HTERT RPE-1 (cell line): ENCODE data around the gene TRAK2.

ENCODE experiments used
- in situ Hi-C: fragments of 300-500 bp; cut with MboI; formaldehyde crosslinking; loops from 4 replicates; pipeline ENCODE4 v1.14.3; 2020; ENCODE audit warnings: low sequenced_read_pairs

TRAK2 gene

DNA sequence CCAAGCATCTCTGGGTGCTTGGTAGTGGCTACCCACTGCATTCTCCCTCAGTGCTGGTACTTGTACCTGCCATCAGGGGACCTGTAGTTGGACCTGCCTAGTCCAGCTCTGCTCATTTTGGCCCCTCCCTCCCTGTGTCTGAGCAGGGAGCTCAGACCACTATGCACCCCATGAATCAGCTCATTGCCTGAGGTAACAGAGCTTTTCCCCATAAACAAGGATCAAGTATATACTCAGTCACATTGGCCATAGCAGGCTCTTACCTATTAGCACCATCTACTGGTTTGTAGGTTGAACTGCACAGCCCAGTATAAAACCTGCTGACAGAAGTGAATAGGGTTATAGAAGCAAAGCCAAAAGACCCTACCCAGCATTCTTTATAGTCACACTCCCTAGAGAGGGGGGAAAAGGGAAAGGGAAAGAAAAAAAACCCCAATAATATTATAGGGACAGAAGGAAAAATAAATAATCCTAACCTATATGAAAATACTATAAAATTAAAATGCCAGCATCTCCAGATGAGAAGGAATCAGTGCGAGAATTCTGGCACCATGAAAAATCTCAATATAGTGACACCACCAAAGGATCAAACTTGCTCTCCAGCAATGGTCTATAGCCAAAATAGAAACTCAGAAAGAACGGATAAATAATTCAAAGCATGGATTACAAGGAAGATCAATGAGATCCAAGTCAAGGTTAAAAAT, 87.2 kb downstream of the TRAK2 start:
- in situ Hi-C loops, result no loop called here

DNA sequence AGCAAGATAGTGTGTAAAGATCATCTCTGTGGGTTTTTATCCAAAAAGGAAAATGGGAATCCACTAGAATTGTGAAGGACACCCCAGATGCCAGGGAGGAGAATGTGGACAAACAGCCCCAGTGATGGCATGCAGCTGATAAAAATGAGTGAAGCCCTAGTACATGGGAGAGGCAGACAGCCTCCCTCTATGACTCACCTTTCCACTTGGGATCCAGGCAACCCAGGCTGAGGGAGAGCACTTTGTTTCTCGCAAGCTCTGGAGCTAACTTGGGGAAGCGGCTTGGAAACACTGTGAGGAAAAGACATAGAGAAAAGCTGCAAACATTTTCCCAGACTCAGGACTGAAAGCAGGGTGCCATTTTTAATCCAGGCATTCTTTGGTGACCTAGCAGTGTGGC, 88.9 kb downstream of the TRAK2 start:
- in situ Hi-C loops, result no loop called here

DNA sequence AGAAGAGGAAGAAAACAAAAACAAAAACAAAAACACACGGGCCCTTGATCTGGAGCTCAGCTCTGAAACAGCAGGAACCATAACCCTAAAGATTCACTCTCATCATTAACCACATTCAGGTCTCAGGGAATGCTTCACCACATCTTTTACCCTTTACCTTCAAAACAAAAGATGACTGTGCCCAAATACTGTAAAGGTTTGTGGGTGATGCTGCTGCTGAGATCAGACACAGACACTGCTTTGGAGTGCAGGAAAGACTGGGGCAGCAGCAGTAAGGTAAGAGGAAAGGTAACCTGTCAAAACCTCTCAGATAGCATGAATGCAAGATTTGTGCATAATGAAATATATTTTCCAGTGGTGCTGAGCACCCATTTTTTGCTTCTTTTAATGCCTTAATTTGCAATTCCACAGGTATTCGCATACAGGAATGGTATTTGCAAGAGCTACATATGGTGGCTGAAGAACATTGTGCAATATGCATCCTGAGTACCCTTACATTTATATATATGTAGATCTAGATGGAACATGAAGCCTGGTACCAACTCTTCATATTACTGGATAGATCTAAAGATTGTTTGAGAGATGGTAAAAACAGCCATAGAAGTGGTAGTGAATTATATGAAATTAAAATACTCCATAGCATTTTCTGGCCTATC, 90.1 kb downstream of the TRAK2 start:
- in situ Hi-C loops, result no loop called here

DNA sequence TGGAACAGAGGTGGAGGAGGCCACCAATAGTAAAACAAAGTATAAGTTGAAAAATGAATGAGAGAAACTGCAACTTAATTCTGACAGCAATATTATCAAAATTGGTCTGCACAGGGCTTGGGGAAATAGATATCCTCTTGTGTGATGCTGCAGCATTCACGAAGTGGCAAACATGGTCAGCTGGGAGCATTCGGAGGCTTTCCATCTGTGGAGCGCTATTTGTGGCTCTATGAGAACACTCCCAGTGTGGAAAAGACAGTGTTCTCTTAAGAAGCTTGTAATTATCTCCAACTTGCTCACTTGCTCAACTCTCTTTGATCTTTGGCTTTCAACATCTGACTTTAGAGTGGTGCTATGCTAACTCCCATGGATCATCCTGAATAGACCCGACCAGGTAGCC, 91.0 kb downstream of the TRAK2 start:
- in situ Hi-C loops, result no loop called here

DNA sequence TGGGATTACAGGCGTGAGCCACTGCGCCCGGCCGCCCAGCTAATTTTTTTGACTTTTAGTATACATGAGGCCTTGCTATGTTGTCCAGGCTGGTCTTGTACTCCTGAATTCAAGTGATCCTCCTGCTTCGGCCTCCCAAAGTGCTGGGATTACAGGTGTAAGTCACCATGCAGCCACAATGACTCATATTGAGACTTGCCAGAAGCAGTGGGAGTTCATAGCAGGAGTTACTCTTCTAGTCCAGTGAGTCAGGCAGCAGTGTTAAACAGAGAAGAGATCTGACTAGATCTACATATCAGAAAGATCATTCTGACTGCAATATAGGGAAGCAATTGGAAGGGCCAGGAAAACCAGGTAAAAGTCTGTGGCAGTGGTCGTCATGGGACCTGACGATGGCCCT, 92.6 kb downstream of the TRAK2 start:
- in situ Hi-C loops, result no loop called here

DNA sequence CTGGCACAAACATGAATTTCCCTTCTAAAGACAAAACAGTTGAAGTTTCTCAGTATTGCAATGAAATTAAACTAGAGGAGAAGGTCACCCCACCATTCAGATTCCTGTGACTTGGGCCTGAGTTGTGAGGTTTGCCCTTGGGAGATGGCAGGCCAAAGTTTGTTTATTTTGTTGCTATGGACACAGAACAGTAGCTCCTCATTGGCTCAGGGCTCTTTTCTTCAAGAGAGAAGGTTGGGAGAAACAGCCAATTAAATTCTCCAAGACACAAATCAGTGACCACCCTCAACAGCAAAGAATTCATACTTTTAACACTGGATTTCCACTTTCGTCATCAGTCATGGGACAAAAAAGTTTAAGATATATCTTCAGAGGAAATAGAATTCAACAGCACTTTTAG, 94.0 kb downstream of the TRAK2 start, which contains the start of gene FLACC1:
Gene FLACC1, minus strand, starts transcription at position 125 of the 400 bp plus-strand sequence. CDS start 5,941 bp downstream, outside the sequence.
- in situ Hi-C loops, result no loop called here

DNA sequence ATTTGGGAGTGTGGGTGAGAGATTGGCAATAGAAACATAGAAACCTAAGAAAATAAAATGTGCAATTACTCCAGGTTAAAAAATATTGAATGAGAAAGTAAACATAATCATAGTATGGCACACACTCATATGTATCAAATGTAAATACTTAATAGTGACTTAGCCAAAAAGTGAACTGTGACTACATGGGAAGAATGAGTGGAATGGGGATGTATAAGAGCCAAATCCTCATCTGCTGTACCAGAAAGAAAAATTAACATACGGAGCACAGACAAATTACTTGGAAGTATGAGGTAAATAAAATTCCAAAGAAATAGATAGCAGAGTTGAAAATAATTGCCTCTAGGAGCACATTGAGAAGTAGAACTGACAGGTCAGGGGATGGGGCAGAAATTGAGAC, 98.1 kb downstream of the TRAK2 start:
- in situ Hi-C loops, result no loop called here

DNA sequence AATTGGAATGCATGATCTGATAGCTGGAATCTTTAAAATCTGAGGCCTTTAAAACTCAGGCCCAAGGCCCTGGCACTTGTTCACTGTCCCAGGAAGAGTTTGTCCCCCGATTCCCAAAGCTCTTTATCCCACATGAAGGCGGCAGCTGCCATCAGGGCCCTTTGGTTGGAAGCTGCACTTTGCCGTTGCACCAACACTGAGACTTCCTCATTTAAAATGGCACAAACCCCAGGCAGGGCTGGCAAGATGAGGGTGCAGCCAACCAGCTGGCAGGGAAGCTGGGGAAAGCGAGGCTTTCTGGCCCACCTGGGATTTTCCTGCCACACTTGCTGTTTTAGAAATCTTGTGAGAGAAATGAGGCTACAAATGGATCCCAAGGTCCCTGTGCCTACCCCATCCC, 100.4 kb downstream of the TRAK2 start:
- in situ Hi-C loops, result no loop called here

DNA sequence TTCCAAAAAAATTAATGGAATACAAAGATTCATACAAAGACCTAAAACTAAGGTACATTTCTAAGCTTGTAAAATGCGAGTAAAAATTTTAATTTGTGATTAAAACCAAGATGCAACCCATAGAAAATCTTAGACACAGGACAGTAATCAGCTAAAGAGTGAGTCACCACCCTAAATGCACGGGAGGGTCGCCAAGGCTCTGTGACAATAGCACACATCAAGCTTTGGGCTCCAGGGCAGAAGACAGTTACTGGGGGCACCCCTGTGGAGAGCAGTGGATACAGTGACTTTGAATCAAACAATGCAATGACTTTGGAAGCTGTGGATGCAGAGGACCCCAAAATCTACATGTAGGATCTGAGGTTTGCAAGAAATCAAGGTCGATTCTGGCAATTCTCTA, 101.7 kb downstream of the TRAK2 start:
- in situ Hi-C loops, result no loop called here

DNA sequence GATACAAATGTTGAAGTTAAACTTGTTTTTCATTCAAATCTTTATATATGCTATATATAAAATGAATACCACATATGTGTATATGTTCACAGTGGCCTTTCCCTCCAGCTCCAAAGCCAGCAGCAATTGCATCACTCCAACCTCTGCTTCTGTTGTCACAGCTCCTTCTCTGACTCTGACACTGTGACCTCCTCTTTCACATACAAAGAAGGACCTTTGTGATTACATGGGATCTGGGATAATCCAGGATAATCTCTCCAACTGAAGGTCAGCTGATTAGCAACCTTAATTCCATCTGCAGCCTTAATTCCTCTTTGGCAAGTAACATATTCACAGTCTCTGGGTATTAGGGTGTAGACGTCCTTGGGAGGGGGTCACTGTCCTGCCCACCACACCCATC, 102.5 kb downstream of the TRAK2 start:
- in situ Hi-C loops, result no loop called here

DNA sequence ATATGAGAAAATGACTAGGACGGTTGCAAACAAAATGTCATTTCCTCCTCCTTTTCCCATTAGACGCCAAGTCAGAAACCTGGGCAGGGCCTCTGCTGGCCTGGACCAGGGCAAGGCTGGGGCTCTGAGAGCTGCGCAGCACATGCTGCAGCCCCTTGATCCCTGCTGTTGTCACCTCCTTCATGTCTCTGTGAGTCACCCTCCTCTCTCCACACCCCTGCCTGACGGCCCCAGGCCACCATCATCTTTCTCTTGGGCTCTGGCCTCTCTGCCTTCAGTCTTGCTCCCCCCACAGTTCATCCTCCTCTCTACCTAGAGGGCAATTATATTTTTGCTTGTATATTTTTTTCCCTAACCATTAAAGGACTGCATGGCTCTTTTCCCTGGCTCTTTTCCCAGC, 104.1 kb downstream of the TRAK2 start:
- in situ Hi-C loops, result no loop called here

DNA sequence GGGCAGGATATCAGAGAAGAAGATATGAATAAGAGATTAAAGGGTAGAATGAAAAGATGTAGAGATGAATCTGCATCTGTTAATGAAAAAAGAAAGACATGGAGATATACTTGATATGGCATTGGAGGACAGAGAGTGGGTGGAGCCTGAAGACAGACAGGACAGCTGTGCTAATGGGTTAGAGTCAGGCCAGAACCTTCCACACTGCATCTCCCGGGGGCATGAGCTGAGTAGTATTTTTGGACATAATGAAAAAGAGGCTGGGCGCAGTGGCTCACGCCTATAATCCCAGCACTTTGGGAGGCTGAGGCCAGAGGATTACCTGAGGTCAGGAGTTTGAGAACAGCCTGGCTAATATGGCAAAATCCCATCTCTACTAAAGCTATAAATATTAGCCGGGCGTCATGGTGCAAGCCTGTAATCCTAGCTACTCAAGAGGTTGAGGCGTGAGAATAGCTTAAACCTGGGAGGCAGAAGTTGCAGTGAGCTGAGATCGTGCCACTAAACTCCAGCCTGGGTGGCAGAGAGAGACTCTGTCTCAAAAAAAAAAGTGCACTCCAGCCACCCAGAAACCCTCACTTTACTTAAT, 105.5 kb downstream of the TRAK2 start:
- in situ Hi-C loops, result no loop called here

DNA sequence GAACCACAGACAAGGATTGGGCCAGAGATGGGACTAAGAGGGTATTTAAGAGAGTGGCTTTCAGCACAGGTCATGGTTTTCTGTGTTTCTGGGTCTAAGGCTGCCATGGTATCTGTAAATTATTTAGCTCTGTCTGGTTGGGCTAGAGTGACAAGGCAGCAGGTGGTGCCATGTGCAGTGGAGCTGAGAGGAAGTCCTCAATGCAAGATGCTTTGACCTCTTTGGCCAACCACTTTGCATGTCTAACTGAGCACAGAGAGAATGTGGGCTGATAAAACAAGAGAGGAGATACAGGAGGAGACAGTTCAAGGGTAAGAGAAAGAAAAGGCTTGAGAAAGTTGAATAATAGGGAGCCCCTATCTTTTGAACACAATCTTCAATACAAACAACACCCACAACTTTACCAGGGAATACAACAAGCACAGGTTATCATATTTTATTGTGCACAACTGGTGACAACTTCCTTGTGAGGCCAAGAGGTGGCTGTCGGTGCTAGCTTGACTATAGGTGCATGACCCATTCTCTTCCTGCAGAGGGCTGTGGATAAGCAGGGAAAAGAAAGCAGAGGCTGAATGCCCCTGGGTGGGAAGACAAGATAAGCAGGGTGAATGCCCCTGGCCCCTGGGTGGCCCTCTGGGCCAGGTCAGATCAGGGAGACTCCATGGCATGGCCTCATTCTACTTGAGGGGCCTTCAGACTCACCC, 106.4 kb downstream of the TRAK2 start:
- in situ Hi-C loops, result no loop called here

DNA sequence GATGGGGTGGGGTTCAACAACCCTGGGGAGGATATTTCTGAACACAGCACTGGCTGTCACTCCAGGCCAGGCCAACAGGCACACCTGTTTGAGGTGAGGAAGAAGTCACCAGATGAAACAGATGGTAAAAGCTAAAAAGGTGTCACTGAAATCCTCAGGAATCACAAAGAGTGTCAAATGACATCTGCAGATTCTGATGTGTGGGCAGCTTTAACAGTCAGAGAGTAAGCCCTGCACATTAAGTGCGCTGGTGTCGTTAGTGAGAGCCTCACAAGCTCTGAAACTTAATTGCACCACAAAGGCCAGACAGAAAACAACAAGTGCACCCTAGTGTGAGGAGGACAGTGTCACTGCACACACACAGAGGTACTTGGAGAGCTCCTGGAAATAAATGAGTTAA, 107.7 kb downstream of the TRAK2 start:
- in situ Hi-C loops, result no loop called here

DNA sequence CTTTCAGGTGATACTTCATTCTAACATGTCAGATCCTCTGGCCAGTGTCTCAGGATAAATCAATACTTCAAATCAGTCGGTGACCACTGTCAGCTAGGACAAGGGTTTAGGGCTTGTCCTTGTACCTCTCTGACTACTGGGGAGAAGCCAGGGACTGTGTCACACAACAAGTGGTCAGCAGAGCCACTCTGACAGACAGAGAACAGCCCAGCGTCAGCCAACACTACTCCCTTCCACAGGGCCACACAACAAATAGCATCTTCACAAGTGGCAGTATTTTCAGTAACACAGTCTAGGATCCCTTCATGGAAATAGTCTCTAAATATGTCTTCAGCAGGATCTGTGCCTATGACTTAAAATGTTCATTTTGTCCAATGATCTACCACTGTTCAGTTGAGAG, 108.3 kb downstream of the TRAK2 start:
- in situ Hi-C loops, result no loop called here

DNA sequence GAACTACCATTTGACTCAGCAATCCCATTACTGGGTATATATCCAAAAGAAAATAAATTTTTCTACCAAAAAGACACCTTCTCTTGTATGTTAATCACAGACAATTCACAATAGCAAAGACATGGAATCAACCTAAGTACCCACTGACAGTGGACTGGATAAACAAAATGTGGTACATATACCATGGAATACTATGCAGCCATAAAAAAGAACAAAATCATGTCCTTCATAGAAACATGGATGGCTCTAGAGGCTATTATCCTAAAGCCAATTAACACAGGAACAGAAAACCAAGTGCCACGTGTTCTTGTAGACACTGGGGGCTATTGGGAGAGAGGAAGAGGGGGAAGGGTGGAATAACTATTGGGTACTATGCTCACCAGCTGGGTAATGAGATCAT, 121.8 kb downstream of the TRAK2 start:
- in situ Hi-C loops, result no loop called here

DNA sequence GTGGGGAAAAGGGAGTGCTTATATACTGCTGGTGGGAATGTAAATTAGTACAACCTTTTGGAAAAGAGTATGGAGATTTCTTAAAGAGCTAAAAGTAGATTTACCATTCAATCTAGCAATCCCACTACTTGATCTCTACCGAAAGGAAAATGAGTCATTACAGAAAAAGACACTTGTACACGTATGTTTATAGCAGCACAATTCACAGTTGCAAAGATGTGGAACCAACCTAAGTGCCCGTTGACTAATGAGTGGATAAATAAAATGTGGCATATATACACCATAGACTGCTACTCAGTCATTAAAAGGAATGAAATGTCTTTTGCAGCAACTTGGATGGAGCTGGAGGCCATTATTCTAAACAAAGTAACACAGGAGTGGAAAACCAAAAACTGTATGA, 123.6 kb downstream of the TRAK2 start:
- in situ Hi-C loops, result no loop called here
